ENCODE results near the gene CDK4.
A peak's percentile ranks its signal among the peaks of the same experiment; 100 is the strongest.
"Not testable (repeated sequence)": the region's sequence is repeated elsewhere in the genome, so short reads cannot be mapped to it uniquely, and the experiment has no call there.

Gene CDK4

DNA sequence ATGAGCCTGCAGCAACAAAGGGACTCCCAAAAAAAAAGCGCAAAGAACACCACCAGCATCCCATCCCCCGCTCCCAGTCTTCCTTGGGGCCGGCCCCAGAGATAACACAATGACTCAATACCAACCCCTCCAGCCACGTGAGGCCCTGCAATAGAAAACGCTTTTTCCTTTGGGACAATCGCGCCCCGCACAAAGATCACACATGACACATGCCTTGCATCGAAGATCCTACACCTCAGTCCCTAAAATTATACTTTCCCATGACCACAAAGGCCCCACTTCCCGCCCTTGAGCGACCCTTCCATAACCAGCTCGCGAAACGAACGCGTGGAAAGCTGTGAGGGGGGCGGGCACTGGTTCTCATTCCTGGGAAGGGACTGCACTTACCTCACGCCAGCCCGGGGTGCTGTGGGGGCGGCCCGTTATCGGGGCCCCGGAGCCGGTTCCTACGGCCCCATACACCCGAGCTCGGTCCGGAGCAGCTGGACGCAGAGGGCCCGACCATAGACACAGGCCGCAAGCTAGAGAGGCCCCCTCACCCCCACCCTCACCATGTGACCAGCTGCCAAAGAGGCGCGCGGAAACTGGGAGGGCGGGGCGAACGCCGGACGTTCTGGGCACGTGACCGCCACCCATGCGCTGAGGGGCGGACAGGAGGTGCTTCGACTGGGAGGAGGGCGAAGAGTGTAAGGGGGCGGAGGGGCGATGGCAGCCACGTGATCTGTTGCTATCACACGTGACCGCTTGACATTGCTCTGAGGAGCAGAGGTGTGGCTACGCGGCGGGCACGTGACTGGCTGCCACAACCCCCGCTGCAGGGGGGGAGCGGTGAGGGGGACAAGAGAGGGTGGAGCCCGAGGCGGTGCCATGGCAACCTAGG, at the start of gene CDK4:
TSS of gene CDK4 (minus strand) at position 523 of the 880 bp plus-strand sequence. CDS start 593 bp downstream, outside the sequence.
- peak; percentile 100 for DNase-seq

DNA sequence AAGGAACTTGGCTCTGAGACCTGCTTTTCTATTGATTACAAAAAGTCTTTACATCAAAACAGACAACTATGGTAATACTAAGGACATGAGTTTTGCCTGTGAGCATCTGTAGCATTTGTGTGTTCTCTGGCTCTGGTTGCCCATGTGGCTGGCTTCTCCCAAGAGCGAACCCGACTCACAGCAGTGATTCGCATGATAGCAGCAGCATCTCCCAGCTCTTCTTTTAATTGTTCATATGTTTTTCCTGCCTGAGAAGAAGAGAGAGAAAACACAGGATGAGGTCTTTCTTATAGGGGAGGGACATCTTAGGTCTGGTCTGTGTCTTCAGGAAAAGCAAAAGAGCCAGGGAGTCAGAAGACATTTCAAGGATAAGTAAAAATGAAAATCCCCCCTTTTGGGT, 48.9 kb upstream of the CDK4 start:
- DNase-seq = no peak

DNA sequence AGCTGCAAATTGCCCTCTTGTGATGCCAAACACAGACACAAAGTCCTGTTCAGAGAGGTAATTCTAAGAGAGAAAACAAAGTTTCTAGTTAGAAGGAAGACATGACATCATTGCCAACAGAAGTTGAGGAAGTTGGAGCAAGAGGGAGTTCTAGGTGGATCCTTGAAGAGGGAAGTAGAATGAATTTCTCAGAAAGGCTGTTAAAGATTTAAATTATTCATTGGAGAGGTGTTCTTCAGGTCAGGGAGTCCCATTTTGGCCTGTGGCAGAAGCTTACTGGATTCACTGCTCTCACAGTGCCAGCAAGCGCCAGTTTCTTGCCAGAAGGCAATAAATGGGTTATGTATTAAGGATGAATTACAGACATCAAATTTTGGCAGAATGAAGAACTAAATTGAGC, 45.8 kb upstream of the CDK4 start:
- no peak for DNase-seq

DNA sequence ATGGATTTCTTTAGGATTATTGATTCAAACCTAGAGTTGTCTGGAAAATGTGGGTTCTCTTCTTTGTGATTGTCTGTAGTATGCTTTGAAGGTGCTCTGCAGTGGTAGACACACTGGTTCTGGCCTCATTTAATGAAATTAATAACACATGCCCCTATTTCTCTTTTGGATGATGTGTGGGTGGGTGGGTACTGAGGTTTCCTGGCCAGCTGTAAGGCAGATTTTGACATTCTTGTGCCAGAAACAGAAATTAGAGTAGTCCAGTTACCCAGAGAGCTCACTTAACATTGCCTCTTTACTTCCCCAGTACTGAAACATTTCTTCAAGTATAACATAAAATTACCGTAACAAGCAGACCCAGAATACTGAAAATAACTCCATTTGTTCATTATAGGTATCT, 44.9 kb upstream of the CDK4 start:
- no peak for DNase-seq

- DNase-seq = no peak
Observed at GRCh38 chr12:57795354-57795753, 43.2 kb upstream of the CDK4 start.

GRCh38 chr12:57793920-57794319, 41.8 kb upstream of the CDK4 start:
- no peak for DNase-seq

DNA sequence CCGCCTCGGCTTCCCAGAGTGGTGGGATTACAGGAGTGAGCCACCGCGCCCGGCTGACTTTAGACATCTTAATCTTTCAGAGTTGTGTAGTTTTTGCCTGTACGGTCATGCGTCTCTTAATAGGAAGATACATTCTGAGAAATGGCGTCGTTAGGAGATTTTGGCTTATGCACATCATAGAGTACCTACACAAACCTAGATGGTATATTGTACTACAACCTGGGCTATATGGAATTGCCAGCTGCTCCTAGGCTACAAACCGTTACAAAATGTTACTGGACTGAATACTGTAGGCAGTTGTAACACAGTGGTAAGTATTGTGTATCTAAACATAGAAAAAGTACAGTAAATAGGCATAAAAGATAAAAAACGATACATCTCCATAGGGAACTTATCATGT, 31.8 kb upstream of the CDK4 start:
- no peak for DNase-seq

GRCh38 chr12:57783466-57783801, 31.3 kb upstream of the CDK4 start:
- DNase-seq = no peak

GRCh38 chr12:57782608-57783465, 30.7 kb upstream of the CDK4 start, which contains the start of gene TSFM:
Gene TSFM, plus strand, starts transcription at chr12:57782787. Its CDS starts 15 bp downstream, at chr12:57782802.
- peak; percentile 95 for DNase-seq

GRCh38 chr12:57782243-57782607, 30.1 kb upstream of the CDK4 start:
- no peak for DNase-seq

DNA sequence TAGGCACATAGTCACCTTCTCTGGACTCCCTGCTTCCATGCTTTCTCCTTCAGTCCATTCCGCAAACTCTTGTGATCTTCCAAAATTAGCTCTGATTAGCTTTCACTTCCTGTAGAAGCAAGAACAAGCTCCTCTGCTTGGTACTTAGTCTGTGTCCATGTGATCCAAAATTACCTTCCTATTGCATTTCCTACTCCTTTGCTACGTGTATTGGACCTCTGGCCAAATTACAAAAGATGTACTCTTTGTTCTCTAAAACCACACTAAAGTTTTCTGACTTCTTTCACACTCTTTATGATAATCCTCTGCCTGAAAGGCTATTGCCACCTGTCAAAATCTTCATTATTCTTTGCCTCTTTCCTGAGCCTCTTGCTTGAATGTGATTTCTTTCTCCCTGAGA, 29.7 kb upstream of the CDK4 start:
- no peak for DNase-seq

DNA sequence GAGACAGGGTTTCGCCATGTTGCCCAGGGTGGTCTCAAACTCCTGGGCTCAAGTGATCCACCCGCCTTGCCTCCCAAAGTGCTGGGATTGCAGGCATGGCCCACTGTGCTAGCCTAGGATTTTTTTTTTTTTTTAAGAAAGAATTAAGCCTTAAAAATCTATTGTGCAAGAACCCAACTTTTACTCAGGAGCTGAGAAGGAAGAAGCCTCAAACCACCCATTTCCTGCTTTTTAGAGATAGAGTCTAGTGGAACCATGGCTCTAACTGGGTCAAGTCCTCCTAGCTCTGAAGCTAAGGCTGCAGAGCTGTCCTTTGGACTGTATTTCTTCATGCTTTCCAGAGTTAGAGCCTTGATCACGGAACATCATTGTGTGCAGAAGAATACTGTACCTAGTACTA, 29.1 kb upstream of the CDK4 start:
- no peak for DNase-seq

DNA sequence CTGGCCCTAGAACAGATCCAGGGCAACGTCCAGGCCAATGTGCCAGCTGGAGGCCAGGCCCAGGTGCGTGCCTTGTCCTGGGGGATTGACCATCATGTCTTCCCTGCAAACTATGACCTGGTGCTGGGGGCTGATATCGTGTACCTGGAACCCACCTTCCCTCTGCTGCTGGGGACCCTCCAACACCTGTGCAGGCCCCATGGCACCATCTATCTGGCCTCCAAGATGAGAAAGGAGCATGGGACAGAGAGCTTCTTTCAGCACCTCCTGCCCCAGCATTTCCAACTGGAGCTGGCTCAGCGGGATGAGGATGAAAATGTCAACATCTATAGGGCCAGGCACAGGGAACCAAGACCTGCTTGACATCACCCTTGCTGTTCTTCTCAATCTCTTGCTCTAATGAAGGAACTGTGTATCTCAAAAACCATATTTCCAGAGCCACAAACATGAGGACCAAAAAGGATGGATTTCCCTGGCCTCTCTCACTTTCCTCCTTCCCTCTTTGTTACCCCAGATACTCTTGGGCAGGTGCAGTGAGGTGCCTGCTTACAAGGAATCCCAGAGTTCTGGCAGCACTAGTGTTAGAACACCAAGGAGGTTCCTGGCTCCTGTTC, 28.3 kb upstream of the CDK4 start:
- DNase-seq = no peak

DNA sequence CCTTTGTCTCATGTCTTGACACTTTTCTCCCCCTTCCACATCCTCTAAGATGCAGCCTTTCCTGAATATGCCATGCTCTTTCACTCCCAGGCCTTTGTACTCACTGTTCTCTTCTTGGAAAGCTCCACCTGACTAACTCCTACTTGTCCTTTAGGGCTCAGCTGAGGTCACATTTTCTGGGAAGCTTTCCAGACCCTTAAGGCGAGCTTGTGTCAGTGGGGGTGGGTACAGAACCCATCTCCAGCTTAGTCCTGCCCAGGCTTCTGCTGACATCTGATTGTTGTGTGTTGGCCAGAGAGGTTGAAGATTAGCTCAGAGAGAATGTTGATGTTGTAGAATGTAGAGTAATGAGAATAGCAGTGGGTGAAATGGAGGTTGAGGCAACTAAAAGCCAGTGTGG, 27.6 kb upstream of the CDK4 start:
- DNase-seq = no peak

- DNase-seq = no peak
Observed at GRCh38 chr12:57777911-57778310, 25.8 kb upstream of the CDK4 start.

DNA sequence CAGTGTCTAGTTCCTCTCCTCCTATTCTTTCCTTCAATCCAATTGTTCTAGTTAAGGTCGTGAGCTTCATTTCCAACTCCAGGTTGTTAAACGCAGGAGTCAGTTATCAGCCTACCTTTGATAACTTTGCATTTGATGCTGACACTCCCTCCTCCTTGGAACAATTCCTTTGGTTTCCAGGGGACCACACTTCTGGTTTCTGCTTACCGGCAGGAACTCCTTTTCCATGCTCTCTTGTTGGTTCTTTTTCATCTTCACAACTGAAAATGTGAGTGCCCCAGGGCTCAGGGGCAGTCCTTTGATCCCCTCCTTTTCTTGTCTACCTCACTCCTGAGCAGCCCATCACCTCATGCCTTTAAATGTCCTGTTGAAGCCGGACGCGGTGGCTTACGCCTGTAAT, 25.3 kb upstream of the CDK4 start:
- DNase-seq = no peak

- DNase-seq = no peak
Observed at GRCh38 chr12:57776247-57776587, 24.1 kb upstream of the CDK4 start.

GRCh38 chr12:57775563-57776246, 23.6 kb upstream of the CDK4 start:
- DNase-seq = no peak

GRCh38 chr12:57775044-57775443, 22.9 kb upstream of the CDK4 start:
- no peak for DNase-seq

GRCh38 chr12:57774634-57775033, 22.5 kb upstream of the CDK4 start:
- DNase-seq = not testable (repeated sequence)

DNA sequence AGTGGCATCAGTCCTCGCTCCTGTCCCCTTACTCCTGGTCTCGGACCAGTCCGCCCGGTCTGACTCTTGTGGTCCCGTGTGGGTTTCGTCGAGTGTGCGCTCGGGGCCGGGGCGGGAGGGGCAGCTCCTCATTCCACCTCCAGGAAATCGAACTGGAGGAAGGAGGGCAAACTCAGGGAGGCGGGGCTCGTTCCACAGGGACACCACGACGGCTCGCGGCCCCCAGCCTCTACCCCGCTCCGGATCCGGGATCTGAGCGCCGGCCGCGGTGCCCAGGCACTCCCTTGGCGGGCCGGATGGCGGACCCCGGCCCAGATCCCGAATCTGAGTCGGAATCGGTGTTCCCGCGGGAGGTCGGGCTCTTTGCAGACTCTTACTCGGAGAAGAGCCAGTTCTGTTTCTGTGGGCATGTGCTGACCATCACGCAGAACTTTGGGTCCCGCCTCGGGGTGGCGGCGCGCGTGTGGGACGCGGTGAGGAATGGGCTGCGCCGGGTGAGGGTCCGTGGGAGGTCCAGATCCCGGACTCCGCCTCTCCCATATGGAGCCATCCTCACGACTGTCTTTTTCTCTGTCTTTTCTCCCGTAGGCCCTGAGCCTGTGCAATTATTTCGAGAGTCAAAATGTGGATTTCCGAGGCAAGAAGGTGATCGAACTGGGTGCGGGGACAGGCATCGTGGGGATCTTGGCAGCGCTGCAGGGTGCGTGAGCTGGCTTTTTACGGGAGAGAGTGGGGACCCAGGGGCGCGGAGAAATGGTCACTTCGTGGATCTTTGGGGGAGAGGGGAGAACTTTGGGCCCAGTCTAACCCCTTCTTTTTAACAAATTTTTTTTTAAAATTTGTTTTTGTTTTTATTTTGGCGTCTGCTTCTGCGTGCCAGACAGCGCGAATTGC, 20.6 kb upstream of the CDK4 start, which contains the start of gene EEF1AKMT3:
TSS of gene EEF1AKMT3 (plus strand) at position 186 of the 894 bp plus-strand sequence. CDS start at position 297, 111 bp downstream.
- DNase-seq = peak; percentile 79

All from right hindlimb (tissue), 1 donor.